Mesendoderm (in vitro differentiated cells): ENCODE measurements around the gene PDS5B. TPM values are rescaled to one million over a fixed set of nuclear protein-coding genes. Genes with fewer than 3 reads are reported as not detected.

ENCODE experiments used
- DNase-seq: peaks from one replicate; pipeline ENCODE4 v3.0.0; 2013
- H2AK5ac ChIP-seq: 2 replicates; pipeline ENCODE4 v1.6.1; 2013; ENCODE audit warnings: low read length, inconsistent platforms
- H2BK120ac ChIP-seq: 2 replicates; pipeline ENCODE4 v1.6.1; 2013; ENCODE audit warnings: low read depth, mild to moderate bottlenecking, low read length, moderate library complexity, mixed read lengths
- H2BK15ac ChIP-seq: replicated peaks from 2 replicates; pipeline ENCODE4 v1.6.1; 2013; ENCODE audit warnings: low read depth, mild to moderate bottlenecking, moderate library complexity
- H2BK5ac ChIP-seq: 2 replicates; pipeline ENCODE4 v1.6.1; 2013; ENCODE audit warnings: low read length, inconsistent platforms
- H3K18ac ChIP-seq: 2 replicates; pipeline ENCODE4 v1.6.1; 2013; ENCODE audit warnings: mild to moderate bottlenecking, low read length, mixed read lengths
- H3K23ac ChIP-seq: one replicate; pipeline ENCODE4 v1.6.1; 2013; ENCODE audit warnings: low read length
- H3K27ac ChIP-seq: 2 replicates; pipeline ENCODE4 v1.5.1; 2013; ENCODE audit warnings: low read depth, mild to moderate bottlenecking, inconsistent platforms, low read length, moderate library complexity
- H3K27me3 ChIP-seq: 2 replicates; pipeline ENCODE4 v1.6.1; 2013; ENCODE audit warnings: low read length, control low read depth, mild to moderate bottlenecking, inconsistent platforms; ENCODE audit not compliant: insufficient read depth, poor library complexity
- H3K36me3 ChIP-seq: 2 replicates; pipeline ENCODE4 v1.6.1; 2013; ENCODE audit warnings: low read length, inconsistent platforms; ENCODE audit not compliant: control insufficient read depth, insufficient read depth
- H3K4ac ChIP-seq: one replicate; pipeline ENCODE4 v1.6.1; 2013; ENCODE audit warnings: low read depth, mild to moderate bottlenecking, low read length, moderate library complexity
- H3K4me1 ChIP-seq: 2 replicates; pipeline ENCODE4 v1.6.1; 2013; ENCODE audit warnings: low read depth, low read length, inconsistent platforms; ENCODE audit not compliant: control insufficient read depth
- H3K4me2 ChIP-seq: 2 replicates; pipeline ENCODE4 v1.6.1; 2013; ENCODE audit warnings: low read length
- H3K4me3 ChIP-seq: 2 replicates; pipeline ENCODE4 v1.5.1; 2013; ENCODE audit warnings: mild to moderate bottlenecking, low read length
- H3K56ac ChIP-seq: one replicate; pipeline ENCODE4 v1.6.1; 2013; ENCODE audit warnings: low read length
- H3K79me1 ChIP-seq: 2 replicates; pipeline ENCODE4 v1.6.1; 2013; ENCODE audit warnings: low read length, inconsistent platforms
- H3K79me2 ChIP-seq: 2 replicates; pipeline ENCODE4 v1.6.1; 2013; ENCODE audit warnings: mild to moderate bottlenecking, low read length; ENCODE audit not compliant: control insufficient read depth, insufficient read depth
- H3K9ac ChIP-seq: 2 replicates; pipeline ENCODE4 v1.6.1; 2013; ENCODE audit warnings: low read length, inconsistent platforms
- H4K5ac ChIP-seq: one replicate; pipeline ENCODE4 v1.6.1; 2013; ENCODE audit warnings: low read length
- H4K8ac ChIP-seq: one replicate; pipeline ENCODE4 v1.6.1; 2013; ENCODE audit warnings: low read depth, mild to moderate bottlenecking, control low read depth, low read length, moderate library complexity
- WGBS: extraction: QIAGEN DNeasy Blood & Tissue Kit; methylation state at CpG from one replicate; pipeline ENCODE4 v1.1.7; 2013; ENCODE audit warnings: low lambda C conversion rate, missing lambda C conversion rate; ENCODE audit not compliant: insufficient coverage; ENCODE audit errors: extremely low coverage; 5-methylcytosine and 5-hydroxymethylcytosine counted together
- polyA plus RNA-seq, 2 experiments: library from polyadenylated mRNA; stranded (reverse); fragments of 200-250 nt; gene quantifications; one replicate each; pipeline ENCODE4 v1.2.3, GENCODE V29; 2013

PDS5B gene
- polyA plus RNA-seq (2013, experiment 1 of 2), result 49.7 TPM
- polyA plus RNA-seq (2013, experiment 2 of 2), result 50.0 TPM

DNA sequence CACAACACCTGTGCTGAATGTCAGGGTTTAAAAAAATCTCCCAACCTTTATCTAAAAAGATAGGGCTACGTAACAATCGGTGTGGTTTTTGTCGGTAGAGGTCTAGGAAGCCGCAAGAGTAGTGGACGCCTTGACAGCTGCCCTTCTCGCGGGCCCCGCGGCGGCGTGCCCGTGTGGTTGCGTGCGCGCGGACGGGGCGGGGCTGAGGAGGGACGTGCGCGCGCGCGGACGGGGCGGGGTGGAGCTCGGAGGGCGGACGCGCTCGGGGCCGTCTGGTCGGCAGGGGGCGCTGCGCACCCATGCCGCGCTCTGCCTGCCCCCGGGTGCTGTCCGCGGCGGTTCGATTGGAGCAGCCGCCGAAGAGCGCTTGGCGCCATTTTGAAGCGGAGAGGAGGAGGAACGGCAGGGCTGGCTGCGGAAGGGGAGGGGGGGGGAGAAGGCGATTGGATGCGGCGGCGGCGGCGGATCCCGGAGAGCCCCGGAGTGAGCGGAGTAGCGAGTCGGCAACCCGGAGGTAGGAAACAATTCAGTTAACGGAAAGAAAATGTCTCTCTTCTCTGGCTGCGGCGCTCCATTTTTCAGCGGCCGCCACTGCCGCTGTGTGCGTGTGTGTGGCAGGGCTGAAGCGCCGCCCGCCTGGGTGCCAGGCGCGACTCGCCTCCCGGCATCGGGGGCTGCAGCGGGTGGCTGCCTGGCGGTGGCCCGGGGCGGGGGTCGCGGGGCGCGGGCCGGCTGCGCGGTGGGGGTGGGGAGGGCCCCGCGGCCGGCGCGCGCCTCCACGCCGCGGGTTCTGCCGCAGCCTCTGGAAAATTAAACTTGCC is at the start of gene PDS5B:
TSS of gene PDS5B (plus strand) at position 373 of the 821 bp plus-strand sequence. CDS start 62,321 bp downstream, outside the sequence.
- Histone ChIP-seq H3K36me3 (no peaks in the 10 kb centered on the region), H3K18ac (peak within 1 kb of the TSS; percentile 100), H3K56ac (peak within 1 kb of the TSS; percentile 93), H3K79me1 (peaks cover 2% of the 10 kb centered on the region), H3K4ac (peak within 1 kb of the TSS; percentile 89), H4K8ac (peak within 1 kb of the TSS; percentile 93), H2BK5ac (no peak within 1 kb of the TSS), H2BK120ac (peak within 1 kb of the TSS; percentile 89), H3K79me2 (peaks cover 29% of the 10 kb centered on the region), H2AK5ac (no peak within 1 kb of the TSS), H3K4me1 (peaks cover 2% of the 10 kb centered on the region), H3K4me2 (peak within 1 kb of the TSS; percentile 73), H4K5ac (no peak within 1 kb of the TSS), H3K4me3 (peak within 1 kb of the TSS; percentile 92), H3K27ac (peak within 1 kb of the TSS; percentile 100), H2BK15ac (peak within 1 kb of the TSS; percentile 79), H3K27me3 (no peaks in the 10 kb centered on the region), H3K9ac (peak within 1 kb of the TSS; percentile 92), H3K23ac (peak within 1 kb of the TSS; percentile 90)
- no CpG with 5 or more reads among the region's 97 CpGs for WGBS
- DNase-seq, result peak; percentile 97

- Histone ChIP-seq H3K23ac (no peak overlapping the region), H3K9ac (peak overlapping the region; percentile 82), H3K18ac (peak overlapping the region; percentile 41), H3K56ac (peak overlapping the region; percentile 98), H4K5ac (no peak overlapping the region), H3K79me1 (peaks cover 7% of the 10 kb centered on the region), H3K4me2 (peak overlapping the region; percentile 66), H3K79me2 (peaks cover 19% of the 10 kb centered on the region), H3K4me1 (peaks cover 2% of the 10 kb centered on the region), H3K4me3 (peak overlapping the region; percentile 69), H2BK15ac (no peak overlapping the region), H2BK5ac (peak overlapping the region; percentile 73), H3K36me3 (no peaks in the 10 kb centered on the region), H3K27me3 (no peaks in the 10 kb centered on the region), H2BK120ac (no peak overlapping the region), H3K27ac (no peak overlapping the region), H3K4ac (no peak overlapping the region), H4K8ac (no peak overlapping the region), H2AK5ac (no peak overlapping the region)
- peak; percentile 40 for DNase-seq
- WGBS, result no CpG with 5 or more reads among the region's 22 CpGs
Observed at GRCh38 chr13:32537580-32538142, 48.6 kb upstream of the PDS5B start.

DNA sequence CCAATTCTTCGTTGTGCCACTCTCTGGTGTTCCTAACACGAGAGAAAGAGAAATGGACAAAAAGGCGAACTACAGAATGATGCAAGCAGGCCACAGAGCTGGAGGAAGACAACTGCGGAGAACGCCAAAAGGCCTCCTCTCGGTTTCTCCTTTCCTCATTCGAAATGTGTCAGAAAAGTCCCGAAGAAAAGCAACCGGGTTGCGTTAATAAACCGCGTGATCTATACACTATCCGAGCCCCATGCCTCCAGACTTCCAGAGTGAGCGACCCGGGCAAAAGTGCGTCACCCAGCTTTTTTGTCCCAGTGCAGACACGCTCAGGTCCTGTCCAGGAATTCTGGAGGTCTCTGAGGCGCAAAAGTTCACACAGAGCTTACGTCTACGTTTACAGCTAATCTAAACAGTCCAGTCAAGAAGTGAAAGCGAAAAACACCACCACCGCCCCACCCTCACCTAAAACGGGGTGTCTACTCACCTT is 48.1 kb upstream of the PDS5B start:
- no CpG with 5 or more reads among the region's 23 CpGs for WGBS
- no peak for DNase-seq
- H3K79me1 ChIP-seq, result peaks cover 6% of the 10 kb centered on the region
- H3K4ac ChIP-seq, result no peak overlapping the region
- no peak overlapping the region for H4K8ac ChIP-seq
- H3K23ac ChIP-seq, result no peak overlapping the region
- peak overlapping the region; percentile 82 for H3K9ac ChIP-seq
- peaks cover 18% of the 10 kb centered on the region for H3K79me2 ChIP-seq
- peak overlapping the region; percentile 73 for H2BK5ac ChIP-seq
- H4K5ac ChIP-seq, result no peak overlapping the region
- peak overlapping the region; percentile 41 for H3K18ac ChIP-seq
- H3K4me1 ChIP-seq, result peaks cover 2% of the 10 kb centered on the region
- H2AK5ac ChIP-seq, result no peak overlapping the region
- H3K56ac ChIP-seq, result peak overlapping the region; percentile 98
- H3K4me2 ChIP-seq, result peak overlapping the region; percentile 66
- H2BK15ac ChIP-seq, result no peak overlapping the region
- H2BK120ac ChIP-seq, result peak overlapping the region; percentile 45
- no peaks in the 10 kb centered on the region for H3K36me3 ChIP-seq
- H3K27me3 ChIP-seq, result no peaks in the 10 kb centered on the region
- peak overlapping the region; percentile 69 for H3K4me3 ChIP-seq
- H3K27ac ChIP-seq, result peak overlapping the region; percentile 34

DNA sequence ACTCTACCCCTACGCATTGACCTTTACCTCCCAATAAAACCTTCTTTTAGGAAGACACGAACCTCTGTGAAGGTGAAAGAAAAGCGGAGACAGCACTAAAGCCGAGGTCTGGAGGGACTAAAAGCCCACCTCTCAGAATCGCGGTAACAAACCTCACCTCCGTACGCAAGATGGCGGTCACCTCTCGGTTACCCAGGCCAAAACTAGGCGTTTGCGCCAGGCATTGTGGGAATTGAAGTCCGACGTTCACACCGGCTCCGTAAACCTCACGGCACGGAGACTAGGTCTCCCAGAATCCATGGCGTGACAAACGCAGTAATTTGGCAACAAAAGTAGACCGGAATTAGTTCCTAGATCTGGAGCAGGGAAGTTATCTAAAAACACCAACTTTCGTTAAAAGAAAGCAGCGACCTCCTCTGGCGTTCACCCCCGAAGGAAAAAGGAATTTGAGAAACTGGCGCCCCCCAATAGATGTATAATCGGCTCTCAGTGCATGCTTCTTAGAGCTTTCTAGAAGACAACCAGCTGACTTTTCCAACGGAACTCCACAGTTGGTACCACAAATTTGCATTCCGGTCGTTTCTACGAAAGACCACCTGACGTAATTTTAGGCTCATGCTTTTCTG is 47.5 kb upstream of the PDS5B start, which contains the start of gene N4BP2L2:
TSS of gene N4BP2L2 (minus strand) at position 175 of the 626 bp plus-strand sequence. CDS start 1,768 bp downstream, outside the sequence.
- peak within 1 kb of the TSS; percentile 34 for H3K27ac ChIP-seq
- peak within 1 kb of the TSS; percentile 45 for H2BK120ac ChIP-seq
- peaks cover 14% of the 10 kb centered on the region for H3K79me2 ChIP-seq
- peaks cover 2% of the 10 kb centered on the region for H3K4me1 ChIP-seq
- peak within 1 kb of the TSS; percentile 69 for H3K4me3 ChIP-seq
- H3K79me1 ChIP-seq, result peaks cover 5% of the 10 kb centered on the region
- no peak within 1 kb of the TSS for H3K23ac ChIP-seq
- H2BK15ac ChIP-seq, result peak within 1 kb of the TSS; percentile 11
- H3K27me3 ChIP-seq, result no peaks in the 10 kb centered on the region
- no CpG with 5 or more reads among the region's 32 CpGs for WGBS
- peak; percentile 99 for DNase-seq
- H4K8ac ChIP-seq, result no peak within 1 kb of the TSS
- peak within 1 kb of the TSS; percentile 44 for H3K18ac ChIP-seq
- H3K4ac ChIP-seq, result peak within 1 kb of the TSS; percentile 16
- peak within 1 kb of the TSS; percentile 73 for H2BK5ac ChIP-seq
- H3K36me3 ChIP-seq, result no peaks in the 10 kb centered on the region
- H4K5ac ChIP-seq, result no peak within 1 kb of the TSS
- H3K56ac ChIP-seq, result peak within 1 kb of the TSS; percentile 98
- H3K4me2 ChIP-seq, result peak within 1 kb of the TSS; percentile 66
- peak within 1 kb of the TSS; percentile 82 for H3K9ac ChIP-seq
- H2AK5ac ChIP-seq, result no peak within 1 kb of the TSS

DNA sequence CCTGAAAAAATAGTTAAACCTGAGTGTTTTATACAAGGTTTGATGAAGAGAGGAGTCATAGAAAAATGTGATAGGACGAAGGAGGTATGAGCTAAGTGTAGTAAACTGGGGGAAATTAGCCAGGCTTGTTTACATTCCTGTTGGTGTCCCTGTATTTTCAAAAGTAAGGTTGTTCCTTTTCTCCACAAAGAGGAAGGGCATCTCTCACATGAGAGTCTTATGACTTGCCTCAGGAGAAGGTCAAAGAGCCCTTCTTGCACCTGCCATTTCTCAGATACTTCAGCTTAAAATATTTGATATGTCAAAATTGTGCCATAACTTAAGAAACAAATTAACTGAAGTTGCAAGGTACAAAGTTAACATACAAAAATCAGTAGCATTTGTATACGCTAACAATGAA is 44.0 kb upstream of the PDS5B start:
- Histone ChIP-seq H2BK120ac (no peak overlapping the region), H2BK5ac (no peak overlapping the region), H3K56ac (no peak overlapping the region), H3K4me2 (no peak overlapping the region), H4K8ac (no peak overlapping the region), H3K27ac (no peak overlapping the region), H3K4me1 (peaks cover 2% of the 10 kb centered on the region), H3K79me1 (peaks cover 3% of the 10 kb centered on the region), H3K18ac (no peak overlapping the region), H2AK5ac (no peak overlapping the region), H3K4me3 (no peak overlapping the region), H3K9ac (no peak overlapping the region), H3K79me2 (peaks cover 8% of the 10 kb centered on the region), H2BK15ac (no peak overlapping the region), H3K23ac (no peak overlapping the region), H3K36me3 (no peaks in the 10 kb centered on the region), H3K4ac (no peak overlapping the region), H4K5ac (no peak overlapping the region), H3K27me3 (no peaks in the 10 kb centered on the region)
- WGBS, result no CpG with 5 or more reads among the region's 2 CpGs
- no peak for DNase-seq
